Ascending aorta (tissue), 2 donors: ENCODE data around the gene BSPH1. TPM values are rescaled to one million over a fixed set of nuclear protein-coding genes. Genes with fewer than 3 reads are reported as not detected.

Experiments
- DNase-seq, 2 donors: peaks; one replicate each; pipeline ENCODE4 v3.0.0-alpha.2; 2019; ENCODE audit warnings: low spot score in 2 of 2
- H3K27ac ChIP-seq, 2 donors: fragments of 200-600 bp; sonication (generic); one replicate each; pipeline ENCODE4 v1.5.1; 2016 to 2017; ENCODE audit warnings: mild to moderate bottlenecking in 1 of 2
- H3K27me3 ChIP-seq: fragments of 200-600 bp; sonication (generic); one replicate; pipeline ENCODE4 v1.5.1; 2017
- H3K36me3 ChIP-seq, 2 donors: fragments of 200-600 bp; sonication (generic); one replicate each; pipeline ENCODE4 v1.5.1; 2016
- H3K4me1 ChIP-seq, 2 donors: fragments of 200-600 bp; sonication (generic); one replicate each; pipeline ENCODE4 v1.5.1; 2016 to 2017; ENCODE audit warnings: mild to moderate bottlenecking in 1 of 2
- H3K4me3 ChIP-seq, 2 donors: fragments of 200-600 bp; sonication (generic); one replicate each; pipeline ENCODE4 v1.5.1; 2016 to 2017; ENCODE audit warnings: mild to moderate bottlenecking in 1 of 2
- H3K9me3 ChIP-seq, 2 donors: fragments of 200-600 bp; sonication (generic); one replicate each; pipeline ENCODE4 v1.5.1; 2016
- intact Hi-C: fragments of 100-400 bp; cut with DNase I; formaldehyde crosslinking; loops from one replicate; pipeline ENCODE4 v1.15.1; 2023
- total RNA-seq: library from RNA; depleted of rRNA; stranded (reverse); fragments of >200 nt; gene quantifications from one replicate; pipeline ENCODE4 v1.1.0, GENCODE V29; 2016
- TF ChIP-seq, protein P1 (sequence below), 3 experiments: fragments of 200-600 bp in 2 of 3; fragments of 450-650 bp in 1 of 3; sonication (generic) in 2 of 3; IDR thresholded peaks; one replicate each; pipeline ENCODE4 v1.5.1; 2016 to 2019; ENCODE audit warnings: antibody characterized with exemption in 3 of 3, mild to moderate bottlenecking in 1 of 3, moderate library complexity in 1 of 3

The BSPH1 gene
- total RNA-seq, 1 donor from 2014 or later = not detected

DNA sequence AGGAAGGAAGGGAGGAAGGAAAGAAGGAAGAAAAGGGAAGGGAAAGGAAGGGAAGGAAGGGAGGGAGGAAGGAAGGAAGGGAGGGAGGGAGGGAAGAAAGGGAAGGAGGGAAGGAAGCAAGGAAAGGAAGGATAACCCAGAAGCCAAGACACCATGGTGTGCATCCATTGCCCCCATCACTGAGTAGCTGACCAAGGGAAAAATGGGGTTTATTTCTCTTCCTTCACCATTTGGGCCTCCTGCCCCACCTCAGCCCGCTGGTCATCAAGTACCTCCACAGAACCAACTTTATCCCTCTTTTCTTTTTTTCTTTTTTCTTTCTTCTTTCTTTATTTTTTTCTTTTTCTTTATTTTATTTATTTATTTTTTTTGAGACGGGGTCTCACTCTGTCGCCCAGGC lies 31.5 kb upstream of the BSPH1 start:
- TF ChIP-seq, protein P1, sequence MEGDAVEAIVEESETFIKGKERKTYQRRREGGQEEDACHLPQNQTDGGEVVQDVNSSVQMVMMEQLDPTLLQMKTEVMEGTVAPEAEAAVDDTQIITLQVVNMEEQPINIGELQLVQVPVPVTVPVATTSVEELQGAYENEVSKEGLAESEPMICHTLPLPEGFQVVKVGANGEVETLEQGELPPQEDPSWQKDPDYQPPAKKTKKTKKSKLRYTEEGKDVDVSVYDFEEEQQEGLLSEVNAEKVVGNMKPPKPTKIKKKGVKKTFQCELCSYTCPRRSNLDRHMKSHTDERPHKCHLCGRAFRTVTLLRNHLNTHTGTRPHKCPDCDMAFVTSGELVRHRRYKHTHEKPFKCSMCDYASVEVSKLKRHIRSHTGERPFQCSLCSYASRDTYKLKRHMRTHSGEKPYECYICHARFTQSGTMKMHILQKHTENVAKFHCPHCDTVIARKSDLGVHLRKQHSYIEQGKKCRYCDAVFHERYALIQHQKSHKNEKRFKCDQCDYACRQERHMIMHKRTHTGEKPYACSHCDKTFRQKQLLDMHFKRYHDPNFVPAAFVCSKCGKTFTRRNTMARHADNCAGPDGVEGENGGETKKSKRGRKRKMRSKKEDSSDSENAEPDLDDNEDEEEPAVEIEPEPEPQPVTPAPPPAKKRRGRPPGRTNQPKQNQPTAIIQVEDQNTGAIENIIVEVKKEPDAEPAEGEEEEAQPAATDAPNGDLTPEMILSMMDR (IDR thresholded peaks at IDR 0.05) = no peak
- H3K36me3 ChIP-seq = no peaks in the 10 kb centered on the region
- H3K4me3 ChIP-seq = no peak overlapping the region
- no peak overlapping the region for H3K27ac ChIP-seq
- no peaks in the 10 kb centered on the region for H3K9me3 ChIP-seq
- intact Hi-C loops = no loop called here
- DNase-seq = no peak
- H3K4me1 ChIP-seq = no peaks in the 10 kb centered on the region
- H3K27me3 ChIP-seq = no peaks in the 10 kb centered on the region

DNA sequence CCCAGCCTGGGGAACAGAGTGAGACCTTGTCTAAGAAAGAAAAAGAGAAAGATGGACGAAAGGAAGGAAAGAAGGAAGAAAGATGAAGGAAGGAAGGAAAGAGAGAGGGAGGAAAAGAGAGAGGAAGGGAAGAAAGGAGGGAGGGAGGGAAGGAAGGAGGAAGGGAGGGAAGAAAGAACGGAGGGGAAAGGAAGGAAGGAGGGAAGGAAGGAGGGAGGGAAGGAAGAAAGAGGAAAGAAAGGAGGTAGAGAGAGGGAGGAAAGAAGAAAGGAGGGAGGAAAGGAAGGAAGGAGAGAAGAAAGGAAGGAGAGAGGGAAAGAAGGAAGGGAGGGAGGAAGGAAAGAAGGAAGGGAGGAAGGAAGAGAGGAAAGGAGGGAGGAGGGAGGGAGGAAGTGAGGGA lies 31.0 kb upstream of the BSPH1 start:
- no peaks in the 10 kb centered on the region for H3K27me3 ChIP-seq
- no peaks in the 10 kb centered on the region for H3K4me1 ChIP-seq
- TF ChIP-seq, protein P1 (IDR thresholded peaks at IDR 0.05) = no peak
- H3K27ac ChIP-seq = no peak overlapping the region
- no peaks in the 10 kb centered on the region for H3K36me3 ChIP-seq
- no peak overlapping the region for H3K4me3 ChIP-seq
- intact Hi-C loops = no loop called here
- no peak for DNase-seq
- H3K9me3 ChIP-seq = no peaks in the 10 kb centered on the region

DNA sequence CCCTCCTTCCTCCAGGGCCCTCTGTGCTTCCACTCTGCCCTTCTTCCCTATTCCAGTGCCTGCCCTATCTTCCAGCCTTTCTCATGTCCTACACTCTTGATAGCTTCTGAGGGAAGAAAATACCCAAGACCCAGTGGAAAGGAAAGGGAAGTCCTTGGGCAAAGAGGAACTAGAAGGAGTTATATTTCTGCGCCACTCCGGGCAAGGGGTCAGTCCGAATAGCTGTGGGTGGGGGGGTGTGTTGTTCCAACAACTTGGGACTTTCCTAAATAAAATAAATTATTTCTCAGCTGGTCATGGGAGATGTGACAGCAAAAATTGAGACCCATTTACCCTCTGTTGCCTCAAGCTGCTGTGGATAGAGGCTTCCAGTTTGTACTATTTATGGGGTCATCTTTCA lies 28.7 kb upstream of the BSPH1 start:
- Histone ChIP-seq H3K27ac (no peak overlapping the region), H3K4me1 (no peaks in the 10 kb centered on the region), H3K4me3 (no peak overlapping the region), H3K36me3 (no peaks in the 10 kb centered on the region), H3K9me3 (no peaks in the 10 kb centered on the region), H3K27me3 (no peaks in the 10 kb centered on the region)
- intact Hi-C loops = no loop called here
- TF ChIP-seq, protein P1 (IDR thresholded peaks at IDR 0.05) = no peak
- no peak for DNase-seq

DNA sequence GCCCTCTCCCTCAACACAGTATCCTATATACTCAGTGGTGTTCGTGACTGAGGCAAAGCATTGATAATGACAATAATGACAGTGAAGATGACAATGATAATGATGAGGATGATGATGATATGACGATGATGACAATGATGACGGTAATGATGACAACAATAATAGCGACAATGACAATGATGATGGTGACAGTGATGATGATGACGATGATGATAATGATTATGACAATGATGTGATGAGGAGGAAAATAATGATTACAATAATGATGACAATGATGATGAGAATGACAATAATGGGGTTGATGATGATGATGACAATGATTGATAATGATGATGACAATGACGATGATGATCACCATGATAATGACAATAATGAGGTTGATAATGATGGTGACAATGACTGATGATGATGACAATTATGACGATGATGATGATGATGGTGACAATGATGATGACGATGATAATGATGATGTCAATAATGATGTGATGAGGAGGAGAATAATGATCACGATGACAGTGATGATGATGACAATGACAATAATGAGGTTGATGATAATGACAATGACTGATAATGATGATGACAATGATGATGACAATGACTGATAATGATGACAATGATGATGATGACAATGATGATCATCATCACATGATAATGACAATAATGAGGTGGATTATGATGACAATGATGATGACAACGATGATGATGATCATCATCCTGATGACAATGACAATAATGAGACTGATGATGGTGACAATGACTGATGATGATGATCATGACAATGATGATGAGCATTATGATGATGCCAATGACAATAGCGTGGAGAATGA lies 19.2 kb upstream of the BSPH1 start:
- Histone ChIP-seq H3K27ac (no peak overlapping the region), H3K36me3 (no peaks in the 10 kb centered on the region), H3K4me3 (no peak overlapping the region), H3K27me3 (no peaks in the 10 kb centered on the region), H3K9me3 (peaks cover 0 to 8% of the 10 kb centered on the region in 2 donors), H3K4me1 (no peaks in the 10 kb centered on the region)
- TF ChIP-seq, protein P1 (IDR thresholded peaks at IDR 0.05) = no peak
- DNase-seq = no peak
- intact Hi-C loops = no loop called here

DNA sequence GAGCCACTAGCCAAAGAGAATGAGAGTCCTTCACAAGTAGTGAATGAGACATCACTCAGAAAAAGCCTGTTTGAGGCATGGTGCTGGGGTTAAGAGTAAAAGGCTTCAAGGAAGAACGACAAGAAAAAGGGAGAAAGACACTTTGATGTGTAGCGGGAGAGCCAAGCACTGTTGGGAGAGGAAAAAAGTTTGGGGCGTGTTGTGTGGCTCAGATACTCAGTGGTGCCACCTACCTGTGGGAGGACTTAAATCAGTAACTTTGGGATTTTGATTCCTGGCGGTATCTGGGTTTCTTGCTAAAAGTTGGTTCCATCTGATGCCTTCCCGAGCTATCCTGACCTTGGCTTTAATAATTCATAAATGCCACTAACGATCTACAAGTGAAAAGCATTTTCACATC lies 14.8 kb upstream of the BSPH1 start:
- TF ChIP-seq, protein P1 (IDR thresholded peaks at IDR 0.05) = no peak
- H3K27ac ChIP-seq = no peak overlapping the region
- no peaks in the 10 kb centered on the region for H3K36me3 ChIP-seq
- H3K9me3 ChIP-seq = peaks cover 0 to 8% of the 10 kb centered on the region in 2 donors
- no peaks in the 10 kb centered on the region for H3K4me1 ChIP-seq
- H3K4me3 ChIP-seq = no peak overlapping the region
- no peak for DNase-seq
- no peaks in the 10 kb centered on the region for H3K27me3 ChIP-seq
- intact Hi-C loops = no loop called here
